ENCODE data around the gene SMCO3.

GRCh38 chr12:14785568-14785967 is 28.4 kb downstream of the SMCO3 start:
- TF ChIP-seq POLR2A (IDR thresholded peaks at IDR 0.05), result no peak
- TF ChIP-seq CTCF (IDR thresholded peaks at IDR 0.05), result no peak
- TF ChIP-seq EP300 (IDR thresholded peaks at IDR 0.05), result no peak

All from tibial nerve (tissue), 4 donors.